Neuronal stem cell (in vitro differentiated cells): Measurements from ENCODE around the gene PAQR8.

ENCODE experiments used
- DNase-seq: peaks from one replicate; pipeline ENCODE4 v3.0.0-alpha.2; 2013; ENCODE audit warnings: low spot score
- H2AFZ ChIP-seq: one replicate; pipeline ENCODE4 v1.6.1; 2013; ENCODE audit warnings: mild to moderate bottlenecking, low read length, inconsistent platforms
- H2AK5ac ChIP-seq: 2 replicates; pipeline ENCODE4 v1.6.1; 2013; ENCODE audit warnings: low read depth, mild to moderate bottlenecking, inconsistent platforms, low read length, moderate library complexity, mixed read lengths
- H2BK120ac ChIP-seq: 2 replicates; pipeline ENCODE4 v1.6.1; 2013; ENCODE audit warnings: low read depth, mild to moderate bottlenecking, inconsistent platforms, low read length, moderate library complexity, mixed read lengths
- H2BK12ac ChIP-seq: one replicate; pipeline ENCODE4 v1.6.1; 2013; ENCODE audit warnings: low read length, inconsistent platforms
- H2BK15ac ChIP-seq: 2 replicates; pipeline ENCODE4 v1.6.1; 2013; ENCODE audit warnings: mild to moderate bottlenecking, low read length, inconsistent platforms, mixed read lengths
- H2BK5ac ChIP-seq: one replicate; pipeline ENCODE4 v1.6.1; 2013; ENCODE audit warnings: inconsistent platforms, mild to moderate bottlenecking, low read length, moderate library complexity
- H3K14ac ChIP-seq: one replicate; pipeline ENCODE4 v1.6.1; 2013; ENCODE audit warnings: low read length, inconsistent platforms
- H3K18ac ChIP-seq: 2 replicates; pipeline ENCODE4 v1.6.1; 2013; ENCODE audit warnings: low read length, inconsistent platforms
- H3K23ac ChIP-seq: 2 replicates; pipeline ENCODE4 v1.6.1; 2013; ENCODE audit warnings: low read depth, mild to moderate bottlenecking, mixed read lengths, low read length, inconsistent platforms; ENCODE audit not compliant: poor library complexity
- H3K27ac ChIP-seq: replicated peaks from 3 replicates; pipeline ENCODE4 v1.5.1; 2013; ENCODE audit warnings: low read length, inconsistent platforms
- H3K27me3 ChIP-seq, 3 experiments: 2 replicates each; pipeline ENCODE4 v1.6.1; 2013; ENCODE audit warnings: low read length in 3 of 3, mild to moderate bottlenecking in 2 of 3, inconsistent platforms in 1 of 3, low read depth in 1 of 3, mixed read lengths in 1 of 3, moderate library complexity in 1 of 3; ENCODE audit not compliant: control insufficient read depth in 3 of 3, insufficient read depth in 3 of 3
- H3K36me3 ChIP-seq, 2 donors: replicated peaks in 1 of 2; 2 replicates each; pipeline ENCODE4 v1.6.1; 2013; ENCODE audit warnings: low read length in 2 of 2; ENCODE audit not compliant: control insufficient read depth in 2 of 2, insufficient read depth in 2 of 2
- H3K4ac ChIP-seq: 2 replicates; pipeline ENCODE4 v1.6.1; 2013; ENCODE audit warnings: inconsistent platforms, mild to moderate bottlenecking, low read length, moderate library complexity
- H3K4me1 ChIP-seq, 2 donors: 1 replicate in 1 of 2; 2 replicates in 1 of 2; pipeline ENCODE4 v1.6.1; 2013; ENCODE audit warnings: low read length in 2 of 2, low read depth in 1 of 2; ENCODE audit not compliant: control insufficient read depth in 2 of 2, insufficient read depth in 1 of 2
- H3K4me2 ChIP-seq: one replicate; pipeline ENCODE4 v1.6.1; 2013; ENCODE audit warnings: mild to moderate bottlenecking, low read length, inconsistent platforms; ENCODE audit not compliant: insufficient read depth, poor library complexity, severe bottlenecking
- H3K4me3 ChIP-seq, 2 donors: 2 replicates each; pipeline ENCODE4 v1.5.1; 2013; ENCODE audit warnings: low read length in 2 of 2, mild to moderate bottlenecking in 2 of 2, inconsistent platforms in 1 of 2, moderate library complexity in 1 of 2
- H3K79me1 ChIP-seq: one replicate; pipeline ENCODE4 v1.6.1; 2013; ENCODE audit warnings: low read depth, mild to moderate bottlenecking, inconsistent platforms, low read length, moderate library complexity
- H3K9ac ChIP-seq: one replicate; pipeline ENCODE4 v1.6.1; 2013; ENCODE audit warnings: mild to moderate bottlenecking, low read depth, low read length, inconsistent platforms; ENCODE audit not compliant: poor library complexity
- H3K9me3 ChIP-seq, 2 donors: replicated peaks in 1 of 2; 2 replicates each; pipeline versions ENCODE3 to v1.6.1; 2013; ENCODE audit warnings: low read length in 2 of 2, mild to moderate bottlenecking in 2 of 2, inconsistent platforms in 1 of 2, low read depth in 1 of 2, mixed read lengths in 1 of 2, moderate library complexity in 1 of 2; ENCODE audit not compliant: control insufficient read depth in 2 of 2, insufficient read depth in 1 of 2
- H4K8ac ChIP-seq: one replicate; pipeline ENCODE4 v1.6.1; 2013; ENCODE audit warnings: low read depth, mild to moderate bottlenecking, inconsistent platforms, low read length, moderate library complexity
- H4K91ac ChIP-seq: one replicate; pipeline ENCODE4 v1.6.1; 2013; ENCODE audit warnings: low read length, low read depth, mild to moderate bottlenecking, inconsistent platforms; ENCODE audit not compliant: poor library complexity
- WGBS, 2 donors: extraction: QIAGEN DNeasy Blood & Tissue Kit; methylation state at CpG; one replicate each; pipeline ENCODE4 v1.1.7; 2013; ENCODE audit warnings: missing lambda C conversion rate in 2 of 2, mixed read lengths in 1 of 2; ENCODE audit not compliant: insufficient read length in 2 of 2, insufficient replicate concordance in 1 of 2; ENCODE audit errors: extremely low coverage in 2 of 2; 5-methylcytosine and 5-hydroxymethylcytosine counted together

The PAQR8 gene

DNA sequence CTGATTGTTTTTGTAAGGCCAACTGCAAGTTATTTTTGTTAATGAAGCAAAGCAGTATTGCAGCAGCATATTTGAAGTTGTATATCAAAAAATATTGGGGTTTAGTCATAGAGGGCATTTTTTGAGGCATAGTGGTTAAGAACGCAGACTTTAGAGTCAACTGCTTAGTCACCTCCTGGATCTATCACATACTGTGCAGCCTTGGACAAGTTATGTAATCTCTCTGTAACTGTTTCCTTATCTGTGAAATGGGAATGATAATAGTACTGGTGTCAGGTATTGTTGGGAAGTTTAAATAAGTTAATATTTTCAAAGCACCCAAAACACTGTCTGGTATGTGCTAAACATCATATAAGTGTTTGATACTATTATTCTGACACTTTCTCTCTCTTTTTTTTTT lies 31.0 kb downstream of the PAQR8 start:
- Histone ChIP-seq H2BK15ac (no peak overlapping the region), H2AK5ac (no peak overlapping the region), H3K36me3 (peaks cover 0 to 5% of the 10 kb centered on the region in 2 donors), H3K9ac (no peak overlapping the region), H3K14ac (no peak overlapping the region), H3K4me2 (no peak overlapping the region), H3K18ac (no peak overlapping the region), H2BK5ac (no peak overlapping the region), H4K8ac (no peak overlapping the region), H3K27me3 (no peaks in the 10 kb centered on the region), H2BK120ac (no peak overlapping the region), H2BK12ac (no peak overlapping the region), H4K91ac (no peak overlapping the region), H3K9me3 (peaks cover 2 to 7% of the 10 kb centered on the region in 2 donors), H3K79me1 (peaks cover 1% of the 10 kb centered on the region), H3K4me3 (no peak overlapping the region), H3K27ac (no peak overlapping the region), H3K4ac (no peak overlapping the region), H3K23ac (no peak overlapping the region), H3K4me1 (peaks cover 0 to 2% of the 10 kb centered on the region in 2 donors), H2AFZ (no peak overlapping the region)
- WGBS, 2 donors: no CpG with 5 or more reads among the region's 1 CpG
- no peak for DNase-seq

DNA sequence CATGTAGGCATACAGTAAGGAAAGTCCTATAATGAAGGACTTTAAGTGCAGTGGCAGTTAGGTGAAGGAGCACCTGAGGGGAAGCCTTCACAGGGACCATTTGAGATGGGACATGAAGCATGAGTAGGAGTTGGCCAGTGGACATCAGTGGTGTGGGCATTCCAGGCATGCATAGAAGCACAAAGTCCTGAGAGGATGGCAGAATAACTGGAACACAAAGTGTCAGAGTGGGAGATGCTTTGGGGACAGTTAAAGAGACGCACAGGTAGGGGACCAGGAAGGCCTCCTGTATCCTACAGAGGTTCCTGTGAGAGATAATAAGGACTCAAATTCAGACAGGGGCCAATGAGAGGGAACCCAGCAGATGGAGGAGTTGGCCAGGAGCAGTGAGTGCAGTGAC lies 31.8 kb downstream of the PAQR8 start:
- H2BK5ac ChIP-seq: no peak overlapping the region
- peaks cover under 1% of the 10 kb centered on the region in 2 donors for H3K9me3 ChIP-seq
- WGBS, 2 donors: no CpG with 5 or more reads among the region's 1 CpG
- H2AK5ac ChIP-seq: no peak overlapping the region
- H4K8ac ChIP-seq: no peak overlapping the region
- H3K9ac ChIP-seq: no peak overlapping the region
- H3K27me3 ChIP-seq: no peaks in the 10 kb centered on the region
- H2BK120ac ChIP-seq: no peak overlapping the region
- no peak overlapping the region for H3K4me3 ChIP-seq
- peaks cover 0 to 2% of the 10 kb centered on the region in 2 donors for H3K4me1 ChIP-seq
- H3K14ac ChIP-seq: no peak overlapping the region
- H3K18ac ChIP-seq: no peak overlapping the region
- H4K91ac ChIP-seq: no peak overlapping the region
- no peak overlapping the region for H2BK15ac ChIP-seq
- H3K4me2 ChIP-seq: no peak overlapping the region
- no peak overlapping the region for H3K4ac ChIP-seq
- no peak overlapping the region for H2BK12ac ChIP-seq
- H3K27ac ChIP-seq: no peak overlapping the region
- no peak overlapping the region for H2AFZ ChIP-seq
- peaks cover 1% of the 10 kb centered on the region for H3K79me1 ChIP-seq
- H3K23ac ChIP-seq: no peak overlapping the region
- DNase-seq: no peak
- H3K36me3 ChIP-seq: peaks cover 0 to 5% of the 10 kb centered on the region in 2 donors

DNA sequence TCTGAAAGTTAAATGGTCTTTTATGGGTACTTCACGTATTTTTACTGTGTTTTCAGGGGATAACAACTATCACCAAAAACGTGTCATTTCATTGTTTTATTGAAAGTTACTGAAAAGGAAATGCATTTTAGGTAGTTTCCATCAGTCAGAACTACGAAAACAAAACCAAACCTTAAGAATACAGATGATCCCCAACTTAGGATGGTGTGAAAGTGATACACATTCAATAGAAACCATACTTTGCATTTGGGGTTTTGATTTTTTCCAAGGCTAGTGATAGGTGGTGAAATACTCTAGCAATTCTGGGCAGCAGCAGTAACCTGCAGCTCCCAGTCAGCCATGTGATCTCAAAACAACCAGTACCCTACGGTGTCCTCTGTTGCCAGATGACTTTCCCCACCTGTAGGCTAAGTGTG lies 32.3 kb downstream of the PAQR8 start:
- WGBS, 2 donors: no CpG with 5 or more reads among the region's 4 CpGs
- Histone ChIP-seq H3K9me3 (no peaks in the 10 kb centered on the region), H2BK5ac (no peak overlapping the region), H3K9ac (no peak overlapping the region), H2BK120ac (no peak overlapping the region), H3K79me1 (peaks cover 1% of the 10 kb centered on the region), H2AK5ac (no peak overlapping the region), H4K8ac (no peak overlapping the region), H2BK15ac (no peak overlapping the region), H3K4ac (no peak overlapping the region), H3K27me3 (no peaks in the 10 kb centered on the region), H3K4me3 (no peak overlapping the region), H2BK12ac (no peak overlapping the region), H3K18ac (no peak overlapping the region), H4K91ac (no peak overlapping the region), H3K27ac (no peak overlapping the region), H3K4me1 (peaks cover 0 to 2% of the 10 kb centered on the region in 2 donors), H2AFZ (no peak overlapping the region), H3K4me2 (no peak overlapping the region), H3K36me3 (peaks cover 0 to 5% of the 10 kb centered on the region in 2 donors), H3K23ac (no peak overlapping the region), H3K14ac (no peak overlapping the region)
- DNase-seq: no peak

DNA sequence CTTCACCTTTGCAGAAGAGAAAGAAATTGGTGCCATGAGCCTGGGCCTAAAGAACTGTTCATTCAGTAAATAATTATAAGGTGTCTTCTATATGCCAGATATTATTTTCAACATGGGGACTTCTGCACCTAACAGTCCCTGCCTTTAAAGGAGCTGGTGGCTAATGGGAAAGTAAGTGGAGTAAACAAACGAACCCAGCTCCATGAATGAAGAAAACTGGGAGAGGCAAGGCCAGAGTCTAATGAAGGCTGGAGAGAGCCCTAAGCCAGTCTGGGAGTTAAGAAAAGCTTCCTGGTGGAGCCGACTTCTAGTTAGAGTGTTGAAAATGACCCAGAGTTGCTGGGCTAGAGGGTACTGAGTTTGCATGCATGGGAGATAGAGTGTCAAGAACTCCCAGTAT lies 34.0 kb downstream of the PAQR8 start:
- Histone ChIP-seq H3K4ac (no peak overlapping the region), H3K4me2 (no peak overlapping the region), H3K4me1 (peaks cover 0 to 2% of the 10 kb centered on the region in 2 donors), H2AFZ (no peak overlapping the region), H4K8ac (no peak overlapping the region), H3K18ac (no peak overlapping the region), H3K79me1 (peaks cover 1% of the 10 kb centered on the region), H4K91ac (no peak overlapping the region), H3K4me3 (no peak overlapping the region), H2BK5ac (no peak overlapping the region), H3K27ac (no peak overlapping the region), H2AK5ac (no peak overlapping the region), H3K9me3 (no peaks in the 10 kb centered on the region), H3K9ac (no peak overlapping the region), H3K36me3 (peaks cover 0 to 5% of the 10 kb centered on the region in 2 donors), H2BK120ac (no peak overlapping the region), H3K14ac (no peak overlapping the region), H3K23ac (no peak overlapping the region), H2BK15ac (no peak overlapping the region), H3K27me3 (no peaks in the 10 kb centered on the region), H2BK12ac (no peak overlapping the region)
- DNase-seq: no peak
- WGBS, 2 donors: no CpG with 5 or more reads among the region's 2 CpGs
